H9 (cell line): ENCODE measurements around the gene PTPN7. TPM values are rescaled to one million over a fixed set of nuclear protein-coding genes. Genes with fewer than 3 reads are reported as not detected.

Experiments
- DNase-seq: peaks from one replicate; pipeline ENCODE4 v3.0.0-alpha.2; 2017
- H2AFZ ChIP-seq: one replicate; pipeline ENCODE4 v1.6.1; 2013; ENCODE audit warnings: mild to moderate bottlenecking, low read length, control low read depth, moderate library complexity
- H2AK5ac ChIP-seq: 2 replicates; pipeline ENCODE4 v1.6.1; 2013; ENCODE audit warnings: low read length, control low read depth, mixed read lengths; ENCODE audit not compliant: insufficient read length
- H2BK120ac ChIP-seq: one replicate; pipeline ENCODE4 v1.6.1; 2013; ENCODE audit warnings: low read depth, mild to moderate bottlenecking, low read length, control low read depth, inconsistent platforms; ENCODE audit not compliant: poor library complexity, severe bottlenecking
- H2BK12ac ChIP-seq: 2 replicates; pipeline ENCODE4 v1.6.1; 2013; ENCODE audit warnings: low read length, control low read depth, mixed read lengths, low read depth; ENCODE audit not compliant: insufficient read length
- H2BK15ac ChIP-seq: 2 replicates; pipeline ENCODE4 v1.6.1; 2013; ENCODE audit warnings: low read depth, low read length, control low read depth
- H2BK20ac ChIP-seq: one replicate; pipeline ENCODE4 v1.6.1; 2013; ENCODE audit warnings: low read depth, mild to moderate bottlenecking, low read length, control low read depth, inconsistent platforms; ENCODE audit not compliant: poor library complexity, severe bottlenecking
- H2BK5ac ChIP-seq: 2 replicates; pipeline ENCODE4 v1.6.1; 2013; ENCODE audit warnings: low read length, control low read depth, mixed read lengths; ENCODE audit not compliant: insufficient read length
- H3K14ac ChIP-seq: 2 replicates; pipeline ENCODE4 v1.6.1; 2013; ENCODE audit warnings: low read length, control low read depth; ENCODE audit not compliant: insufficient read depth
- H3K18ac ChIP-seq: 2 replicates; pipeline ENCODE4 v1.6.1; 2013; ENCODE audit warnings: low read depth, mild to moderate bottlenecking, mixed read lengths, low read length, control low read depth; ENCODE audit not compliant: insufficient read length
- H3K23ac ChIP-seq: 2 replicates; pipeline ENCODE4 v1.6.1; 2013; ENCODE audit warnings: low read length, control low read depth, mixed read lengths, low read depth; ENCODE audit not compliant: insufficient read length
- H3K23me2 ChIP-seq: 2 replicates; pipeline ENCODE4 v1.6.1; 2013; ENCODE audit warnings: low read depth, mild to moderate bottlenecking, mixed read lengths, low read length, control low read depth; ENCODE audit not compliant: insufficient read length, poor library complexity, severe bottlenecking
- H3K27ac ChIP-seq: 2 replicates; pipeline ENCODE4 v1.5.1; 2013; ENCODE audit warnings: low read length, control low read depth, mixed read lengths, low read depth; ENCODE audit not compliant: insufficient read length
- H3K27me3 ChIP-seq: 2 replicates; pipeline ENCODE4 v1.6.1; 2013; ENCODE audit warnings: low read length, control low read depth, inconsistent platforms; ENCODE audit not compliant: insufficient read depth
- H3K4ac ChIP-seq: 2 replicates; pipeline ENCODE4 v1.6.1; 2013; ENCODE audit warnings: low read depth, mild to moderate bottlenecking, control low read depth, inconsistent platforms, low read length, moderate library complexity
- H3K4me1 ChIP-seq: 2 replicates; pipeline ENCODE4 v1.6.1; 2013; ENCODE audit warnings: low read length, control low read depth, inconsistent platforms; ENCODE audit not compliant: insufficient read depth
- H3K4me2 ChIP-seq: 2 replicates; pipeline ENCODE4 v1.6.1; 2013; ENCODE audit warnings: low read length, control low read depth, mixed read lengths; ENCODE audit not compliant: insufficient read length, insufficient read depth
- H3K56ac ChIP-seq: 2 replicates; pipeline ENCODE4 v1.6.1; 2013; ENCODE audit warnings: low read depth, mild to moderate bottlenecking, mixed read lengths, low read length, control low read depth; ENCODE audit not compliant: insufficient read length
- H3K79me1 ChIP-seq: 2 replicates; pipeline ENCODE4 v1.6.1; 2013; ENCODE audit warnings: low read depth, mild to moderate bottlenecking, moderate library complexity, low read length, control low read depth, inconsistent platforms; ENCODE audit not compliant: insufficient read depth, poor library complexity, severe bottlenecking
- H3K79me2 ChIP-seq: 2 replicates; pipeline ENCODE4 v1.6.1; 2013; ENCODE audit warnings: low read length, control low read depth, inconsistent platforms; ENCODE audit not compliant: insufficient read depth
- H3K9ac ChIP-seq: 2 replicates; pipeline ENCODE4 v1.6.1; 2013; ENCODE audit warnings: low read length, control low read depth, mixed read lengths; ENCODE audit not compliant: insufficient read length; ENCODE audit errors: extremely low read depth
- H3K9me3 ChIP-seq: one replicate; pipeline ENCODE4 v1.6.1; 2013; ENCODE audit warnings: low read depth, low read length, inconsistent platforms; ENCODE audit not compliant: control insufficient read depth
- H3T11ph ChIP-seq: one replicate; pipeline ENCODE4 v1.6.1; 2013; ENCODE audit warnings: mild to moderate bottlenecking, low read length, control low read depth, inconsistent platforms
- H4K20me1 ChIP-seq: one replicate; pipeline ENCODE4 v1.6.1; 2013; ENCODE audit not compliant: control insufficient read depth, insufficient read length, insufficient read depth
- H4K5ac ChIP-seq: 2 replicates; pipeline ENCODE4 v1.6.1; 2013; ENCODE audit warnings: low read depth, mild to moderate bottlenecking, mixed read lengths, low read length, control low read depth; ENCODE audit not compliant: insufficient read length
- H4K8ac ChIP-seq: replicated peaks from 2 replicates; pipeline ENCODE4 v1.6.1; 2013; ENCODE audit warnings: low read length, control low read depth, mixed read lengths, low read depth; ENCODE audit not compliant: insufficient read length
- H4K91ac ChIP-seq: 2 replicates; pipeline ENCODE4 v1.6.1; 2013; ENCODE audit warnings: low read depth, mild to moderate bottlenecking, moderate library complexity, mixed read lengths, low read length, control low read depth; ENCODE audit not compliant: insufficient read length
- H3K27ac Mint-ChIP-seq, 3 experiments: 2 replicates in 2 of 3; 3 replicates in 1 of 3; pipeline ENCODE4 v1.8.0; 2020 to 2021; ENCODE audit warnings: mixed read lengths in 3 of 3, mild to moderate bottlenecking in 1 of 3, moderate library complexity in 1 of 3
- H3K27me3 Mint-ChIP-seq: 2 replicates; pipeline ENCODE4 v1.8.0; 2021; ENCODE audit warnings: low read depth, mild to moderate bottlenecking, moderate library complexity, mixed read lengths
- H3K36me3 Mint-ChIP-seq, 3 experiments: 2 replicates in 2 of 3; 3 replicates in 1 of 3; pipeline ENCODE4 v1.8.0; 2020 to 2021; ENCODE audit warnings: low read depth in 3 of 3, mixed read lengths in 3 of 3; ENCODE audit not compliant: insufficient read depth in 1 of 3
- H3K4me1 Mint-ChIP-seq, 2 experiments: 2 replicates each; pipeline ENCODE4 v1.8.0; 2020; ENCODE audit warnings: mixed read lengths in 2 of 2
- H3K4me3 Mint-ChIP-seq, 2 experiments: 2 replicates in 1 of 2; 3 replicates in 1 of 2; pipeline ENCODE4 v1.8.0; 2020 to 2021; ENCODE audit warnings: mild to moderate bottlenecking in 2 of 2, mixed read lengths in 2 of 2, moderate library complexity in 1 of 2
- H3K9me3 Mint-ChIP-seq, 2 experiments: 2 replicates in 1 of 2; 3 replicates in 1 of 2; pipeline ENCODE4 v1.8.0; 2020; ENCODE audit warnings: mild to moderate bottlenecking in 2 of 2, mixed read lengths in 2 of 2, moderate library complexity in 1 of 2
- CTCF ChIP-seq: fragments of 200-600 bp; sonication (generic); conservative IDR thresholded peaks from 3 replicates; pipeline ENCODE4 v1.8.0; 2021; ENCODE audit warnings: antibody characterized with exemption, mild to moderate bottlenecking
- WGBS: extraction: QIAGEN DNeasy Blood & Tissue Kit; methylation state at CpG from one replicate; pipeline ENCODE4 v1.1.7; 2013; ENCODE audit warnings: missing lambda C conversion rate, low lambda C conversion rate, mixed read lengths; ENCODE audit not compliant: insufficient read length; ENCODE audit errors: extremely low coverage; 5-methylcytosine and 5-hydroxymethylcytosine counted together
- total RNA-seq: library from RNA; stranded (reverse); gene quantifications from 2 replicates; pipeline ENCODE4 v1.2.1, GENCODE V29; 2021

PTPN7 gene
- total RNA-seq, 1 experiment from 2014 or later, result 0.72 TPM

DNA sequence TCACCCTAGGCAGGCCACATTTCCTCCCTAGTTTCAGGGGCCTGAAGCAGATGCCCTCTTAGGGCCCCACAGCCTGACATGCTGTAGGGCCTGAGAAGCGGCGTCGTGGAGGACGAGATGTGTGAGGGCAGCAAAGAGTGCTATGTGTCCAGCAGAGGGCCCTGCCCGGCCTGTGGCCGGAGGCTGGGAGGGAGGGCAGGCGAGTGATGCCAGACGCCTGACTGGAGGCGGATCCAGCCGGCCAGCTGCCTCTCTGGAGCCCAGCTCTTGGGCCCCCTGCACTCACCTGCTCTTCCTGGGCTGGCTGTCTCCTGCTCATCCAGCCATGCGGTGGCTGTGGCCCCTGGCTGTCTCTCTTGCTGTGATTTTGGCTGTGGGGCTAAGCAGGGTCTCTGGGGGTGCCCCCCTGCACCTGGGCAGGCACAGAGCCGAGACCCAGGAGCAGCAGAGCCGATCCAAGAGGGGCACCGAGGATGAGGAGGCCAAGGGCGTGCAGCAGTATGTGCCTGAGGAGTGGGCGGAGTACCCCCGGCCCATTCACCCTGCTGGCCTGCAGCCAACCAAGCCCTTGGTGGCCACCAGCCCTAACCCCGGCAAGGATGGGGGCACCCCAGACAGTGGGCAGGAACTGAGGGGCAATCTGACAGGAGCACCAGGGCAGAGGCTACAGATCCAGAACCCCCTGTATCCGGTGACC, 37.6 kb downstream of the PTPN7 start, which contains the start of gene GPR37L1:
Gene GPR37L1 (plus strand): TSS at position 279 of the 697 bp plus-strand sequence. CDS start 47 bp downstream, at position 326.
- TF ChIP-seq CTCF, result peak; percentile 70
- no peak within 1 kb of the TSS; the same call in 1 of the 2 replicates for H3K14ac ChIP-seq
- H2BK5ac ChIP-seq, result no peak within 1 kb of the TSS
- no peak within 1 kb of the TSS for H2BK20ac ChIP-seq
- H3K36me3 Mint-ChIP-seq, result no peaks in the 10 kb centered on the region
- no peaks in the 10 kb centered on the region for H3K9me3 ChIP-seq
- WGBS, result no CpG with 5 or more reads among the region's 19 CpGs
- no peak within 1 kb of the TSS for H3K4me2 ChIP-seq
- peaks cover 14 to 16% of the 10 kb centered on the region in 2 experiments for H3K4me1 Mint-ChIP-seq
- H3K27me3 Mint-ChIP-seq, result peaks cover 9% of the 10 kb centered on the region
- no peak within 1 kb of the TSS for H3K4ac ChIP-seq
- H2AK5ac ChIP-seq, result no peak within 1 kb of the TSS
- no peaks in the 10 kb centered on the region for H3K79me1 ChIP-seq
- no peaks in the 10 kb centered on the region for H4K20me1 ChIP-seq
- no peak within 1 kb of the TSS for H2BK120ac ChIP-seq
- no peak within 1 kb of the TSS for H3T11ph ChIP-seq
- H3K18ac ChIP-seq, result no peak within 1 kb of the TSS
- H4K5ac ChIP-seq, result no peak within 1 kb of the TSS
- H4K91ac ChIP-seq, result no peak within 1 kb of the TSS
- H3K56ac ChIP-seq, result no peak within 1 kb of the TSS
- H2BK12ac ChIP-seq, result no peak within 1 kb of the TSS
- peak; percentile 92 for DNase-seq
- no peak within 1 kb of the TSS for H3K27ac ChIP-seq
- H2AFZ ChIP-seq, result no peak within 1 kb of the TSS
- peak within 1 kb of the TSS in 1 of 3 experiments; percentile 53; a peak in 3 of 7 replicates for H3K27ac Mint-ChIP-seq
- no peak within 1 kb of the TSS for H4K8ac ChIP-seq
- H2BK15ac ChIP-seq, result no peak within 1 kb of the TSS
- no peaks in the 10 kb centered on the region for H3K27me3 ChIP-seq
- no peaks in the 10 kb centered on the region for H3K9me3 Mint-ChIP-seq
- H3K9ac ChIP-seq, result no peak within 1 kb of the TSS
- H3K23ac ChIP-seq, result no peak within 1 kb of the TSS
- H3K4me3 Mint-ChIP-seq, result no peak within 1 kb of the TSS
- 0 out of 2 replicates have a peak, but pooled peaks cover 4% of the 10 kb centered on the region for H3K4me1 ChIP-seq
- no peaks in the 10 kb centered on the region for H3K23me2 ChIP-seq
- H3K79me2 ChIP-seq, result no peaks in the 10 kb centered on the region
